HepG2 (cell line): ENCODE data around the gene NTMT1. TPM values are rescaled to one million over a fixed set of nuclear protein-coding genes. Genes with fewer than 3 reads are reported as not detected.

Experiments
- ATAC-seq: fragments of 200-7000 bp; cut with Tn5 transposase; 3 replicates; pipeline ENCODE4 v1.9.1; 2020; ENCODE audit warnings: mild to moderate bottlenecking, moderate library complexity
- BruUV-seq: library from RNA; stranded (reverse); fragments of 400-500 nt; replicated peaks from 2 replicates; lab custom pipeline; 2021; lab: Mats Ljungman, UMichigan
- CTCF ChIA-PET: fragments of 300-600 bp; formaldehyde crosslinking; extraction: SDS; loops from one replicate; lab custom pipeline; 2021; ENCODE audit warnings: low total read pairs, inconsistent platforms, low intra/inter-chr PET ratio; lab: Yijun Ruan, JAX
- POLR2A ChIA-PET: fragments of 350-600 bp; sonication (Branson Sonifier 250); formaldehyde crosslinking; loops from one replicate; lab custom pipeline; 2020; ENCODE audit warnings: antibody characterized with exemption, inconsistent platforms; lab: Yijun Ruan, JAX
- DNase-seq: peaks from one replicate; pipeline ENCODE4 v3.0.0-alpha.2; 2015; ENCODE audit warnings: low spot score
- FAIRE-seq: peaks from 3 replicates; lab custom pipeline; 2011; peaks lifted over from hg19 to GRCh38; lab: Jason Lieb, UNC
- H2AFZ ChIP-seq: one replicate; pipeline ENCODE4 v1.6.1; 2011; ENCODE audit warnings: low read length, inconsistent platforms
- H3K27ac ChIP-seq: fragments of 300-600 bp; 3 replicates; pipeline ENCODE4 v1.8.0; 2011; ENCODE audit warnings: mixed run types, mild to moderate bottlenecking, mixed read lengths, low read length, inconsistent platforms; ENCODE audit not compliant: insufficient read depth; ENCODE audit errors: extremely low read length
- H3K27me3 ChIP-seq, 2 experiments: fragments of 200-600 bp in 1 of 2; 2 replicates in 1 of 2; 3 replicates in 1 of 2; pipeline versions ENCODE4 v1.6.0 to v1.8.0; 2011; ENCODE audit warnings: low read length in 2 of 2, mild to moderate bottlenecking in 2 of 2, moderate library complexity in 2 of 2, inconsistent platforms in 1 of 2; ENCODE audit not compliant: insufficient read depth in 2 of 2, control insufficient read depth in 1 of 2
- H3K36me3 ChIP-seq, 2 experiments: fragments of 200-600 bp in 1 of 2; replicated peaks in 1 of 2; 2 replicates in 1 of 2; 3 replicates in 1 of 2; pipeline versions ENCODE4 v1.5.1 to v1.8.0; 2011; ENCODE audit warnings: low read length in 2 of 2, inconsistent platforms in 1 of 2; ENCODE audit not compliant: insufficient read depth in 2 of 2, control insufficient read depth in 1 of 2
- H3K4me1 ChIP-seq: 2 replicates; pipeline ENCODE4 v1.5.1; 2012; ENCODE audit warnings: low read length, inconsistent platforms; ENCODE audit not compliant: insufficient read depth
- H3K4me2 ChIP-seq: 2 replicates; pipeline ENCODE4 v1.6.0; 2011; ENCODE audit warnings: low read depth, low read length, inconsistent platforms
- H3K4me3 ChIP-seq, 3 experiments: fragments of 200-600 bp in 1 of 3; sonication (generic), shearing (Covaris generic) in 1 of 3; replicated peaks in 1 of 3; 2 replicates each; pipeline ENCODE4 v1.5.1; 2011 to 2016; ENCODE audit warnings: low read length in 3 of 3, inconsistent platforms in 2 of 3, low read depth in 2 of 3, mild to moderate bottlenecking in 2 of 3, control low read depth in 1 of 3, mixed read lengths in 1 of 3; ENCODE audit not compliant: insufficient read depth in 1 of 3
- H3K79me2 ChIP-seq: one replicate; pipeline ENCODE4 v1.6.1; 2011; ENCODE audit warnings: low read length, inconsistent platforms; ENCODE audit not compliant: insufficient read depth
- H3K9ac ChIP-seq: 2 replicates; pipeline ENCODE4 v1.6.0; 2011; ENCODE audit warnings: mild to moderate bottlenecking, low read depth, low read length, inconsistent platforms; ENCODE audit not compliant: insufficient read depth
- H3K9me3 ChIP-seq: 2 replicates; pipeline ENCODE4 v1.5.1; 2012; ENCODE audit warnings: mild to moderate bottlenecking, low read length
- H4K20me1 ChIP-seq: 2 replicates; pipeline ENCODE4 v1.6.0; 2011; ENCODE audit warnings: inconsistent platforms, mild to moderate bottlenecking, low read length, moderate library complexity; ENCODE audit not compliant: insufficient read depth
- CEBPG ChIP-seq: IDR thresholded peaks from 2 replicates; pipeline ENCODE4 v1.6.1; 2016
- GPBP1L1 ChIP-seq: sonication (generic); formaldehyde crosslinking; IDR thresholded peaks from 2 replicates; pipeline ENCODE4 v1.5.0; 2020; ENCODE audit warnings: mild to moderate bottlenecking, missing genetic modification reagents
- HBP1 ChIP-seq: IDR thresholded peaks from 2 replicates; pipeline ENCODE4 v1.6.1; 2016; ENCODE audit warnings: low read depth, control low read depth
- HNRNPUL1 ChIP-seq: fragments of 200-400 bp; formaldehyde crosslinking; IDR thresholded peaks from 2 replicates; pipeline ENCODE4 v1.6.1; 2017; ENCODE audit warnings: low read depth, mild to moderate bottlenecking, low read length, moderate library complexity
- RBM22 ChIP-seq: fragments of 200-400 bp; formaldehyde crosslinking; optimal IDR thresholded peaks from 2 replicates; pipeline ENCODE3; 2017; ENCODE audit warnings: mild to moderate bottlenecking, low read length, moderate library complexity
- SRSF4 ChIP-seq: fragments of 200-400 bp; formaldehyde crosslinking; IDR thresholded peaks from one replicate; pipeline ENCODE4 v1.6.1; 2018; ENCODE audit warnings: mild to moderate bottlenecking, low read depth, low read length, moderate library complexity; ENCODE audit not compliant: poor library complexity, severe bottlenecking
- THYN1 ChIP-seq: sonication (generic); formaldehyde crosslinking; IDR thresholded peaks from 2 replicates; pipeline ENCODE4 v1.8.1; 2023; ENCODE audit warnings: low read depth, mild to moderate bottlenecking, moderate library complexity, missing genetic modification reagents, borderline replicate concordance
- ZBTB21 ChIP-seq: sonication (generic); formaldehyde crosslinking; IDR thresholded peaks from 2 replicates; pipeline ENCODE4 v1.4.0; 2020; ENCODE audit warnings: missing genetic modification reagents
- ZNF274 ChIP-seq: sonication (generic); formaldehyde crosslinking; IDR thresholded peaks from 2 replicates; pipeline ENCODE4 v1.5.1; 2020; ENCODE audit warnings: mild to moderate bottlenecking, missing genetic modification reagents
- WGBS: methylation state at CpG from one replicate; pipeline ENCODE4 v1.1.6; 2017; ENCODE audit warnings: low lambda C conversion rate; 5-methylcytosine and 5-hydroxymethylcytosine counted together
- in situ Hi-C: cut with HindIII; loops from 2 replicates; pipeline ENCODE4 v1.10.0; 2017; ENCODE audit warnings: low pct_unique_long_range_greater_than_20kb; ENCODE audit not compliant: extremely low pct_ligation_motif_present
- intact Hi-C: fragments of 100-400 bp; cut with micrococcal nuclease; formaldehyde crosslinking; loops from one replicate; pipeline ENCODE4 v1.10.0; 2022; ENCODE audit not compliant: unreplicated experiment
- polyA plus RNA-seq, 8 experiments: library from polyadenylated mRNA; depleted of rRNA in 3 of 8; stranded (reverse) in 7 of 8; unstranded in 1 of 8; fragments of >200 nt; fragmentation: Illumina TruSeq in 4 of 8; extraction: Trizol in 4 of 8; gene quantifications; 2 replicates each; pipeline versions ENCODE4 v1.2.1 to v1.2.3, GENCODE V29; 2011 to 2016; ENCODE audit warnings: low read depth in 4 of 8, missing spikeins in 1 of 8, mixed read lengths in 1 of 8; ENCODE audit not compliant: insufficient read depth in 1 of 8
- total RNA-seq, 5 experiments: library from RNA; depleted of rRNA; stranded (reverse); fragments of >200 nt; fragmentation: Illumina TruSeq; extraction: Trizol; gene quantifications; 2 replicates each; pipeline ENCODE4 v1.2.3, GENCODE V29; 2016; ENCODE audit warnings: low read depth in 1 of 5
- TF ChIP-seq, protein P1 (sequence below): sonication (generic); formaldehyde crosslinking; IDR thresholded peaks from 2 replicates; pipeline ENCODE4 v1.9.0; 2021; ENCODE audit warnings: missing genetic modification reagents, borderline replicate concordance
- TF ChIP-seq, protein P2 (sequence below): sonication (generic); formaldehyde crosslinking; IDR thresholded peaks from 2 replicates; pipeline ENCODE4 v1.4.0; 2020; ENCODE audit warnings: mild to moderate bottlenecking, missing genetic modification reagents

The NTMT1 gene
- total and polyA plus RNA-seq, 2 of the 13 experiments (the other 11 are each of a cell fraction or from before 2014, with no cell fraction given) = 49.1 to 53.8 TPM

DNA sequence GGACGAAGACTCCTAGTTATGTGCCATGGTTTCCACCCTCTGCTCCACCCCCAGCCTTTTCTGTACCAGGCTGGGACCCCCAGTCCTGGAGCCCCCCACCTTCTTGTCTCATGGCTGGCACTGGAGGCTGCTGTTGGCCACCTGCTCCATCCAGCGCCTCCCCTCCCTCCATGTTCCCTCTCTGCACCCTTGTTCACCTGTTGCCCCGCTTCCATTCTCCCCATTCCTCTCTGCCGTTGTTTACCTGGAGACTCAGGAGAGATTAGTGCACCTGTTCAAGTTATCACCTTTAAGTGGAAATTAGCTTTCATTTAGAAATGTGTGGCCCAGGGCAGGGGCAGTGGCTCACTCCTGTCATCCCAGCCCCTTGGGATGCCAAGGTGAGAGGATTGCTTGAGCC lies 7.2 kb downstream of the NTMT1 start (continued):
- TF ChIP-seq HBP1 (no peak), SRSF4 (no peak)
- TF ChIP-seq, protein P1, sequence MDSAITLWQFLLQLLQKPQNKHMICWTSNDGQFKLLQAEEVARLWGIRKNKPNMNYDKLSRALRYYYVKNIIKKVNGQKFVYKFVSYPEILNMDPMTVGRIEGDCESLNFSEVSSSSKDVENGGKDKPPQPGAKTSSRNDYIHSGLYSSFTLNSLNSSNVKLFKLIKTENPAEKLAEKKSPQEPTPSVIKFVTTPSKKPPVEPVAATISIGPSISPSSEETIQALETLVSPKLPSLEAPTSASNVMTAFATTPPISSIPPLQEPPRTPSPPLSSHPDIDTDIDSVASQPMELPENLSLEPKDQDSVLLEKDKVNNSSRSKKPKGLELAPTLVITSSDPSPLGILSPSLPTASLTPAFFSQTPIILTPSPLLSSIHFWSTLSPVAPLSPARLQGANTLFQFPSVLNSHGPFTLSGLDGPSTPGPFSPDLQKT = no peak

DNA sequence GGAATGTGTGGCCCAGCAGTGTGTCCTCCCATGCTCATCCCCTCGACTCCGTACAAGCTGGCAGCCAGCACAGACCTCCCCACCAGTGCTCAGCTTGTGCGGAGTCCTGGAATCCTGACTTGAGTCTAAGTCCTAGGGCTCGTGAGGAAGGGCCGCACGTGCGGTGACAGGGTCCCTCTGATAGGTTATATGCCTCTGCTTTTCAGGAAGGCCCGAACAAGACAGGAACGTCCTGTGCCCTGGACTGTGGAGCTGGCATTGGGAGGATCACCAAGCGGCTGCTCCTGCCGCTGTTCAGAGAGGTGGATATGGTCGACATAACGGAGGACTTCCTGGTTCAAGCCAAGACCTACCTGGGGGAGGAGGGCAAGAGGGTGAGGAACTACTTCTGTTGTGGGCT lies 7.9 kb downstream of the NTMT1 start:
- 99% methylated on average over 10 of the region's 13 CpGs for WGBS
- BruUV-seq = no TSS peak
- ATAC-seq (no peak), DNase-seq (no peak)
- Histone ChIP-seq H3K4me2 (no peak overlapping the region), H3K79me2 (peaks cover 44% of the 10 kb centered on the region), H3K27ac (no peak overlapping the region), H3K36me3 (peaks cover 49 to 78% of the 10 kb centered on the region in 2 experiments; a peak in 4 of 5 replicates), H3K9me3 (no peaks in the 10 kb centered on the region), H3K4me3 (no peak overlapping the region), H3K9ac (no peak overlapping the region), H4K20me1 (peaks cover 37% of the 10 kb centered on the region)
- POLR2A ChIA-PET = no interaction called here
- intact Hi-C loops = no loop called here
- in situ Hi-C loops = no loop called here
- TF ChIP-seq THYN1 (CRISPR knock-in tag) (no peak), HNRNPUL1 (no peak), CEBPG (CRISPR knock-in tag) (no peak), GPBP1L1 (CRISPR knock-in tag) (no peak), ZBTB21 (CRISPR knock-in tag) (no peak), ZNF274 (CRISPR knock-in tag) (no peak), RBM22 (peak; percentile 58)
- TF ChIP-seq, protein P2, sequence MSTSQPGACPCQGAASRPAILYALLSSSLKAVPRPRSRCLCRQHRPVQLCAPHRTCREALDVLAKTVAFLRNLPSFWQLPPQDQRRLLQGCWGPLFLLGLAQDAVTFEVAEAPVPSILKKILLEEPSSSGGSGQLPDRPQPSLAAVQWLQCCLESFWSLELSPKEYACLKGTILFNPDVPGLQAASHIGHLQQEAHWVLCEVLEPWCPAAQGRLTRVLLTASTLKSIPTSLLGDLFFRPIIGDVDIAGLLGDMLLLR = no peak
- TF ChIP-seq, all 625 proteins: peak for 1
- H3K27me3 ChIP-seq = no peaks in the 10 kb centered on the region
- H2AFZ ChIP-seq = no peak overlapping the region
- CTCF ChIA-PET = no interaction called here
- FAIRE-seq = no peak
- peaks cover 21% of the 10 kb centered on the region for H3K4me1 ChIP-seq
